Measurements from ENCODE around the gene GPC5. TPM values are rescaled to one million over a fixed set of nuclear protein-coding genes. Genes with fewer than 3 reads are reported as not detected.

Gene GPC5
- total RNA-seq, 1 experiment from 2014 or later, result 0.15 TPM

DNA sequence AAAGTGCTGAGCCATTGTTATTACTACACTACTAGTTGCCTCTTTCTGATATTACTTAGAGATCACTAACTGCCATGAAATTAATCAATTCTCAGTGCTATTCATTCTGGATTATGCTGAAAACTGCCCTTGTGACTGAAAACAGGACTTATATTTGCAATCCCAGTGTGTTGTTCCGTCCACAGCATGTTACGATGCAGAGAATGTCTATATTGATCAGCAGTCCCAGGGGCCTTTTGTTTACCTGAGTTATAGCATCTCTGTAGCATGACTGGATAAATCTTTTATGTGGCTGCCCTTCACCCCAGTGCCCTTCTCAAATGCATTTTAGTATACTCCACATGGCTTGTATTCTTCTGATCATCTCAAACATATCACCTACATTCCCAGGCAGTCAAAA is 251.0 kb downstream of the GPC5 start:
- Mint-ChIP-seq H3K27ac (no peak overlapping the region), H3K4me1 (peaks cover 28 to 31% of the 10 kb centered on the region in 2 experiments), H3K9me3 (no peaks in the 10 kb centered on the region), H3K4me3 (no peak overlapping the region), H3K27me3 (ENCODE audit: low read depth) (no peaks in the 10 kb centered on the region), H3K36me3 (ENCODE audit: insufficient read depth in 1 of 3, low read depth in 3 of 3) (no peaks in the 10 kb centered on the region)
- WGBS (ENCODE audit: extremely low coverage, insufficient read length, low lambda C conversion rate), result no CpG with 5 or more reads among the region's 2 CpGs
- Histone ChIP-seq H2BK20ac (ENCODE audit: low read depth, low read length, poor library complexity, severe bottlenecking) (no peak overlapping the region), H3K56ac (ENCODE audit: insufficient read length, low read depth, low read length) (no peak overlapping the region), H3K9me3 (ENCODE audit: control insufficient read depth, low read depth, low read length) (no peaks in the 10 kb centered on the region), H2BK120ac (ENCODE audit: low read depth, low read length, poor library complexity, severe bottlenecking) (no peak overlapping the region), H3K23me2 (ENCODE audit: insufficient read length, low read depth, low read length, poor library complexity, severe bottlenecking) (no peaks in the 10 kb centered on the region), H2AFZ (ENCODE audit: low read length) (no peak overlapping the region), H4K8ac (replicated peaks; ENCODE audit: insufficient read length, low read depth, low read length) (no peak overlapping the region), H3K4ac (ENCODE audit: low read depth, low read length) (no peak overlapping the region), H3K27me3 (ENCODE audit: insufficient read depth, low read length) (no peaks in the 10 kb centered on the region), H3T11ph (ENCODE audit: low read length) (no peak overlapping the region), H3K18ac (ENCODE audit: insufficient read length, low read depth, low read length) (no peak overlapping the region), H3K79me2 (ENCODE audit: insufficient read depth, low read length) (no peaks in the 10 kb centered on the region), H3K14ac (ENCODE audit: insufficient read depth, low read length) (no peak overlapping the region), H3K27ac (ENCODE audit: insufficient read length, low read depth, low read length) (no peak overlapping the region), H3K79me1 (ENCODE audit: insufficient read depth, low read depth, low read length, poor library complexity, severe bottlenecking) (no peaks in the 10 kb centered on the region), H3K4me2 (ENCODE audit: insufficient read depth, insufficient read length, low read length) (no peak overlapping the region), H3K4me1 (ENCODE audit: insufficient read depth, low read length) (peaks cover 2% of the 10 kb centered on the region; the same call in 1 of the 2 replicates), H3K9ac (ENCODE audit: extremely low read depth, insufficient read length, low read length) (no peak overlapping the region), H3K23ac (ENCODE audit: insufficient read length, low read depth, low read length) (no peak overlapping the region), H2BK5ac (ENCODE audit: insufficient read length, low read length) (no peak overlapping the region), H2AK5ac (ENCODE audit: insufficient read length, low read length) (no peak overlapping the region), H2BK15ac (ENCODE audit: low read depth, low read length) (no peak overlapping the region), H4K91ac (ENCODE audit: insufficient read length, low read depth, low read length) (no peak overlapping the region), H2BK12ac (ENCODE audit: insufficient read length, low read depth, low read length) (no peak overlapping the region), H4K5ac (ENCODE audit: insufficient read length, low read depth, low read length) (no peak overlapping the region), H4K20me1 (ENCODE audit: control insufficient read depth, insufficient read depth, insufficient read length) (no peaks in the 10 kb centered on the region)
- TF ChIP-seq, protein P1, sequence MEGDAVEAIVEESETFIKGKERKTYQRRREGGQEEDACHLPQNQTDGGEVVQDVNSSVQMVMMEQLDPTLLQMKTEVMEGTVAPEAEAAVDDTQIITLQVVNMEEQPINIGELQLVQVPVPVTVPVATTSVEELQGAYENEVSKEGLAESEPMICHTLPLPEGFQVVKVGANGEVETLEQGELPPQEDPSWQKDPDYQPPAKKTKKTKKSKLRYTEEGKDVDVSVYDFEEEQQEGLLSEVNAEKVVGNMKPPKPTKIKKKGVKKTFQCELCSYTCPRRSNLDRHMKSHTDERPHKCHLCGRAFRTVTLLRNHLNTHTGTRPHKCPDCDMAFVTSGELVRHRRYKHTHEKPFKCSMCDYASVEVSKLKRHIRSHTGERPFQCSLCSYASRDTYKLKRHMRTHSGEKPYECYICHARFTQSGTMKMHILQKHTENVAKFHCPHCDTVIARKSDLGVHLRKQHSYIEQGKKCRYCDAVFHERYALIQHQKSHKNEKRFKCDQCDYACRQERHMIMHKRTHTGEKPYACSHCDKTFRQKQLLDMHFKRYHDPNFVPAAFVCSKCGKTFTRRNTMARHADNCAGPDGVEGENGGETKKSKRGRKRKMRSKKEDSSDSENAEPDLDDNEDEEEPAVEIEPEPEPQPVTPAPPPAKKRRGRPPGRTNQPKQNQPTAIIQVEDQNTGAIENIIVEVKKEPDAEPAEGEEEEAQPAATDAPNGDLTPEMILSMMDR (conservative IDR thresholded peaks at IDR 0.05), result no peak
- DNase-seq, result no peak

All from H9 (cell line).